ENCODE measurements around the gene ITGAV. TPM values are rescaled to one million over a fixed set of nuclear protein-coding genes. Genes with fewer than 3 reads are reported as not detected.
A peak's percentile ranks its signal among the peaks of the same experiment; 100 is the strongest.

The ITGAV gene
- total and polyA plus RNA-seq, 4 experiments from 2014 or later = 1.2 to 12.0 (median 6.7) TPM

- no peak for DNase-seq
- H3K27ac ChIP-seq (ENCODE audit: low read depth, low read length) = no peak overlapping the region
- H3K9me3 ChIP-seq (ENCODE audit: control insufficient read depth in 1 of 2, low read length in 2 of 2) = no peaks in the 10 kb centered on the region
- no peaks in the 10 kb centered on the region for H3K4me1 ChIP-seq (ENCODE audit: insufficient read depth, low read length)
- H3K27me3 ChIP-seq (ENCODE audit: insufficient read depth, low read length) = no peaks in the 10 kb centered on the region
- H3K36me3 Mint-ChIP-seq = peaks cover 7 to 9% of the 10 kb centered on the region in 2 donors
- CTCF ChIA-PET (ENCODE audit: partially characterized antibody) = interaction anchor here (3.4 kb wide), 1 partner anchor 12 kb away, joined by 17 read pairs; no protein-coding TSS in a partner anchor
- H3K36me3 ChIP-seq (ENCODE audit: insufficient read depth, low read length) = no peaks in the 10 kb centered on the region
- H3K4me3 ChIP-seq (ENCODE audit: low read length in 2 of 2) = no peak overlapping the region
- H3K27ac Mint-ChIP-seq = no peak overlapping the region
- no peak overlapping the region for H3K4me3 Mint-ChIP-seq
- H3K27me3 Mint-ChIP-seq = no peaks in the 10 kb centered on the region
- intact Hi-C loops (cut with micrococcal nuclease) = no loop called here
- H3K4me1 Mint-ChIP-seq = peaks cover 0 to 3% (median 0%) of the 10 kb centered on the region in 4 donors
- H3K9me3 Mint-ChIP-seq = no peaks in the 10 kb centered on the region
- POLR2A ChIA-PET (ENCODE audit: partially characterized antibody) = no interaction called here
These were observed 39.6 kb downstream of the ITGAV start for GRCh38 chr2:186629250-186629996.

DNA sequence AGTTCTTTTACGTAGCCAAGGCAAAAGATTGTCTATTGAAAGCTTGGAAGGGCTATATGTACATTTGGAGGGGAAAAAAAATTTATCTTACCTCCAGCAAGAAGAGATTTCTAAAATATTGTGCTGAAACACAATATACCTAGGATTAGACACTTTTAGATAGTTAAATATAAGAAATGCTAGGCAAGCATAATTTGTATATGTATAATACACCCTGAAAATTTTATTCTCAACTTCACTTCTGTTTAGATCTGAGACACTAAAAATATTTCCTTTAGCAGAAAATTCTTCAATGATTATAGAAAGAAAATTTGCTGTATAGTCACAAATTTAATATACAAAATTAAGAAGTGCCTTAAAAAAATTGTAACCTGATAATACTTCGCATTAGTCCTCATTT is 42.6 kb downstream of the ITGAV start:
- no peak overlapping the region for H3K27ac Mint-ChIP-seq
- no peaks in the 10 kb centered on the region for H3K9me3 Mint-ChIP-seq
- no peak for DNase-seq
- Histone ChIP-seq H3K4me1 (ENCODE audit: insufficient read depth, low read length) (no peaks in the 10 kb centered on the region), H3K4me3 (ENCODE audit: low read length in 2 of 2) (no peak overlapping the region), H3K36me3 (ENCODE audit: insufficient read depth, low read length) (no peaks in the 10 kb centered on the region), H3K9me3 (ENCODE audit: control insufficient read depth in 1 of 2, low read length in 2 of 2) (no peaks in the 10 kb centered on the region), H3K27me3 (ENCODE audit: insufficient read depth, low read length) (no peaks in the 10 kb centered on the region), H3K27ac (ENCODE audit: low read depth, low read length) (no peak overlapping the region)
- CTCF ChIA-PET (ENCODE audit: partially characterized antibody) = no interaction called here
- intact Hi-C loops (cut with micrococcal nuclease) = no loop called here
- no peaks in the 10 kb centered on the region for H3K27me3 Mint-ChIP-seq
- POLR2A ChIA-PET (ENCODE audit: partially characterized antibody) = no interaction called here
- H3K4me1 Mint-ChIP-seq = peaks cover 0 to 3% (median 0%) of the 10 kb centered on the region in 4 donors
- H3K36me3 Mint-ChIP-seq = peaks cover 3 to 4% of the 10 kb centered on the region in 2 donors
- H3K4me3 Mint-ChIP-seq = no peak overlapping the region

DNA sequence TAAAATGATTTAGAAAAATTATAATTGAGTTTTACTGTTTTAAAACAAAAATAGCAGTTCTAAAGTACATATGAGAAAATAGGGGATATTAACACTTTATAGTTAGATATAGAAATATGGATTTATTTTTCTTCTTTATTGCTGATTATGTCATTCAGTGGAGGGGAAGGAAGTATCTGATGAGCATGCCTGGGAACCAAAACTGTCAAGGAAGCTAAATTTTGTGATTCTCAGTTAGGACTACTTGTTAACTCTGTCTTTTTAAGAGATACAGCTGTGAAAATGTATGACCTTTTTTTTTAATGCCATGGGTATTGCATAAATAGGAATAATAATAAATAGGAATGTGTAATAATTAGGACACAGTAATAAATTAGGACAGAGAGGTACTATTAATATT is 44.8 kb downstream of the ITGAV start:
- DNase-seq = no peak
- H3K27ac ChIP-seq (ENCODE audit: low read depth, low read length) = no peak overlapping the region
- H3K4me1 ChIP-seq (ENCODE audit: insufficient read depth, low read length) = no peaks in the 10 kb centered on the region
- intact Hi-C loops (cut with micrococcal nuclease) = no loop called here
- H3K27me3 ChIP-seq (ENCODE audit: insufficient read depth, low read length) = no peaks in the 10 kb centered on the region
- H3K4me1 Mint-ChIP-seq = peaks cover 0 to 7% (median 4%) of the 10 kb centered on the region in 4 donors
- ChIA-PET POLR2A (ENCODE audit: partially characterized antibody) (no interaction called here), CTCF (ENCODE audit: partially characterized antibody) (no interaction called here)
- no peaks in the 10 kb centered on the region for H3K36me3 ChIP-seq (ENCODE audit: insufficient read depth, low read length)
- H3K27ac Mint-ChIP-seq = no peak overlapping the region
- H3K27me3 Mint-ChIP-seq = no peaks in the 10 kb centered on the region
- no peak overlapping the region for H3K4me3 ChIP-seq (ENCODE audit: low read length in 2 of 2)
- H3K4me3 Mint-ChIP-seq = no peak overlapping the region
- no peaks in the 10 kb centered on the region for H3K9me3 Mint-ChIP-seq
- H3K36me3 Mint-ChIP-seq = peaks cover 7 to 9% of the 10 kb centered on the region in 2 donors
- no peaks in the 10 kb centered on the region for H3K9me3 ChIP-seq (ENCODE audit: control insufficient read depth in 1 of 2, low read length in 2 of 2)

DNA sequence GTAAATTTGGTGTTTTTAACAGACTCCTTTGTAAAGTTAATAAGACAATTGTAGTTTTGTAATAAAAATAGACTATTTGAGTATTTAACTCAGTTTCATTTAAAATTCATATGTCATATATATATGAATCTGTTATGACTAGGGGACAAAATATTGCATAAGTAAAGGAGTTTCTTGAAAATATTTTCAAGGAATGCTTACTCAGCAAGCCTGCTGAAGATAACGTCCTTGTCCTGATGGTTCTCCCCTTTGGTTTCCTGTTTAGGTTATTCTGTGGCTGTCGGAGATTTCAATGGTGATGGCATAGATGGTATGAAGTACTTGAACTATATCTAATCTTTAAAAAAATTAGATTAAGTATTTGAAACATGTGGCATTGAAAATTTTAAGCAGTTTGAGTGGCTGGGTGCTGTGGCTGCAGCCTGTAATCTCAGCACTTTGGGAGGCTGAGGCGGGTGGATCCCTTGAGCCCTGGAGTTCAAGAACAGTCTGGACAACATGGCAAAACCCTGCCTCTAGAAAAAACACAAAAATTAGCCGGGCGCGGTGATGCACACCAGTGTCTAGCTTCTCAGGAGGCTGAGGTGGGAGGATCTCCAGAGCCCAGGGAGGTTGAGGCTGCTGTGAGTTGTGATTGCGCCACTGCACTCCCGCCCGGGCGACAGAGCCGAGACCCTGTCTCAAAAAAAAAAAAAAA is 47.1 kb downstream of the ITGAV start:
- Histone ChIP-seq H3K4me3 (ENCODE audit: low read length in 2 of 2) (no peak overlapping the region), H3K27ac (ENCODE audit: low read depth, low read length) (no peak overlapping the region), H3K36me3 (ENCODE audit: insufficient read depth, low read length) (no peaks in the 10 kb centered on the region), H3K4me1 (ENCODE audit: insufficient read depth, low read length) (no peaks in the 10 kb centered on the region), H3K27me3 (ENCODE audit: insufficient read depth, low read length) (no peaks in the 10 kb centered on the region), H3K9me3 (ENCODE audit: control insufficient read depth in 1 of 2, low read length in 2 of 2) (no peaks in the 10 kb centered on the region)
- POLR2A ChIA-PET (ENCODE audit: partially characterized antibody) = no interaction called here
- intact Hi-C loops (cut with micrococcal nuclease) = no loop called here
- CTCF ChIA-PET (ENCODE audit: partially characterized antibody) = no interaction called here
- no peaks in the 10 kb centered on the region for H3K9me3 Mint-ChIP-seq
- H3K36me3 Mint-ChIP-seq = peaks cover 15 to 16% of the 10 kb centered on the region in 2 donors
- H3K4me1 Mint-ChIP-seq = peaks cover 0 to 8% (median 5%) of the 10 kb centered on the region in 4 donors
- no peak for DNase-seq
- H3K4me3 Mint-ChIP-seq = no peak overlapping the region
- H3K27me3 Mint-ChIP-seq = no peaks in the 10 kb centered on the region
- peak overlapping the region in 1 of 7 donors; percentile 10 for H3K27ac Mint-ChIP-seq

DNA sequence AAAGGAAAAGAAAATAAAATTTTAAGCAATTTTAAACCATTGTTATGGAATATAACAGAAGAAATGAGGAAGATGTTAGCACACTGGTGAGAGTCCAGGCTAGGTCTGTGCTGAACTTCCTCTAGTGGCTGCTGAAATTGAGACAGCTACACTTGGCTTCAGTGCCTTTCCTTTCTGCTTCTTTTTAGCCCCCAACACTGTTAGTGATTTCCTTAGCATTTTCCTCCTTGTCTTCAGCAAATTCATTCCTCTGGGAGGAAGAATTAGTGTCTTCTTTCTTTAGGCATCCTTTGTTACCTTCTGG is 47.6 kb downstream of the ITGAV start:
- ChIA-PET POLR2A (ENCODE audit: partially characterized antibody) (no interaction called here), CTCF (ENCODE audit: partially characterized antibody) (no interaction called here)
- no peak overlapping the region for H3K4me3 Mint-ChIP-seq
- intact Hi-C loops (cut with micrococcal nuclease) = no loop called here
- H3K27me3 Mint-ChIP-seq = no peaks in the 10 kb centered on the region
- Histone ChIP-seq H3K36me3 (ENCODE audit: insufficient read depth, low read length) (no peaks in the 10 kb centered on the region), H3K4me3 (ENCODE audit: low read length in 2 of 2) (no peak overlapping the region), H3K27me3 (ENCODE audit: insufficient read depth, low read length) (no peaks in the 10 kb centered on the region), H3K27ac (ENCODE audit: low read depth, low read length) (no peak overlapping the region), H3K4me1 (ENCODE audit: insufficient read depth, low read length) (no peaks in the 10 kb centered on the region), H3K9me3 (ENCODE audit: control insufficient read depth in 1 of 2, low read length in 2 of 2) (no peaks in the 10 kb centered on the region)
- peaks cover 16% of the 10 kb centered on the region in 2 donors for H3K36me3 Mint-ChIP-seq
- DNase-seq = no peak
- H3K27ac Mint-ChIP-seq = peak overlapping the region in 1 of 7 donors; percentile 72
- H3K9me3 Mint-ChIP-seq = no peaks in the 10 kb centered on the region
- H3K4me1 Mint-ChIP-seq = peaks cover 0 to 8% (median 5%) of the 10 kb centered on the region in 4 donors

- Mint-ChIP-seq H3K27me3 (no peaks in the 10 kb centered on the region), H3K4me3 (no peak overlapping the region), H3K36me3 (peaks cover 16 to 25% of the 10 kb centered on the region in 2 donors), H3K9me3 (no peaks in the 10 kb centered on the region), H3K27ac (peak overlapping the region in 1 of 7 donors; percentile 6), H3K4me1 (peaks cover 0 to 8% (median 5%) of the 10 kb centered on the region in 4 donors)
- Histone ChIP-seq H3K27ac (ENCODE audit: low read depth, low read length) (no peak overlapping the region), H3K4me1 (ENCODE audit: insufficient read depth, low read length) (no peaks in the 10 kb centered on the region), H3K27me3 (ENCODE audit: insufficient read depth, low read length) (no peaks in the 10 kb centered on the region), H3K4me3 (ENCODE audit: low read length in 2 of 2) (no peak overlapping the region), H3K9me3 (ENCODE audit: control insufficient read depth in 1 of 2, low read length in 2 of 2) (no peaks in the 10 kb centered on the region), H3K36me3 (ENCODE audit: insufficient read depth, low read length) (no peaks in the 10 kb centered on the region)
- CTCF ChIA-PET (ENCODE audit: partially characterized antibody) = interaction anchor here (2.9 to 4.9 kb wide), 4 partner anchors 10 to 136 kb away, joined by 12 to 94 read pairs (median 21); partner anchors contain the start of gene ITGAV
- no peak for DNase-seq
- intact Hi-C loops (cut with micrococcal nuclease) = loop anchor here (5.0 kb wide), 1 partner anchor 48 kb away; the partner anchor contains the start of gene ITGAV
- POLR2A ChIA-PET (ENCODE audit: partially characterized antibody) = no interaction called here
These were observed 50.1 kb downstream of the ITGAV start for GRCh38 chr2:186639939-186640338.

GRCh38 chr2:186641132-186641806 is 51.4 kb downstream of the ITGAV start:
- Mint-ChIP-seq H3K27me3 (no peaks in the 10 kb centered on the region), H3K4me3 (no peak overlapping the region), H3K27ac (peak overlapping the region in 3 of 7 donors; percentile 7 to 48 (median 24)), H3K4me1 (peaks cover 0 to 8% (median 5%) of the 10 kb centered on the region in 4 donors), H3K36me3 (peaks cover 16 to 26% of the 10 kb centered on the region in 2 donors), H3K9me3 (no peaks in the 10 kb centered on the region)
- no peak overlapping the region for H3K4me3 ChIP-seq (ENCODE audit: low read length in 2 of 2)
- POLR2A ChIA-PET (ENCODE audit: partially characterized antibody) = interaction anchor here (0.6 kb wide), 1 partner anchor 43 kb away, joined by 3 read pairs; no protein-coding TSS in a partner anchor
- CTCF ChIA-PET (ENCODE audit: partially characterized antibody) = interaction anchor here (0.9 to 4.9 kb wide), 12 partner anchors 9 to 141 kb away, joined by 3 to 94 read pairs (median 6); partner anchors contain the start of gene ITGAV
- H3K9me3 ChIP-seq (ENCODE audit: control insufficient read depth in 1 of 2, low read length in 2 of 2) = no peaks in the 10 kb centered on the region
- intact Hi-C loops (cut with micrococcal nuclease) = loop anchor here (1.0 to 5.0 kb wide), 2 partner anchors 49 to 137 kb away; partner anchors contain the start of gene ITGAV
- H3K36me3 ChIP-seq (ENCODE audit: insufficient read depth, low read length) = no peaks in the 10 kb centered on the region
- H3K27me3 ChIP-seq (ENCODE audit: insufficient read depth, low read length) = no peaks in the 10 kb centered on the region
- no peaks in the 10 kb centered on the region for H3K4me1 ChIP-seq (ENCODE audit: insufficient read depth, low read length)
- DNase-seq = no peak
- H3K27ac ChIP-seq (ENCODE audit: low read depth, low read length) = no peak overlapping the region

Data from CD4-positive, alpha-beta memory T cell (primary cell).